ENCODE results near the gene OSTM1.

DNA sequence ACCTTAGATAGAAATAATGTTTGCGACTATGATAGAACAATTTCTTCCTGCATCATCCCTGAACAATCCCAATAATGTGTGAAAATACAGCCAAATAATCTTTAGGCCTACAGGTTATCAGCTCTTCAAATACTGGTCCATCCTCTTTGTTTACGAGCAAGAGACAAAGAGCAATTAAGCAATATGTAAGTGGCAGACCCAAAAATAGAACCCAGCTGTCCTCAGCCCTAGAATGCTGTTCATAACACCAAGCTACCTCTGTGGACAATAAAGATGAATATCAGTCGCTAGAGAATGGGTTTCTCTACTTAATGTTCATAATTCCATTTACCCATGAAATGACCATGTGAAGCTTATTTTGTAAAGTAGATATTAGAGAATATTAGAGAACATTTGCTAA lies 28.4 kb upstream of the OSTM1 start:
- TF ChIP-seq, protein P1, sequence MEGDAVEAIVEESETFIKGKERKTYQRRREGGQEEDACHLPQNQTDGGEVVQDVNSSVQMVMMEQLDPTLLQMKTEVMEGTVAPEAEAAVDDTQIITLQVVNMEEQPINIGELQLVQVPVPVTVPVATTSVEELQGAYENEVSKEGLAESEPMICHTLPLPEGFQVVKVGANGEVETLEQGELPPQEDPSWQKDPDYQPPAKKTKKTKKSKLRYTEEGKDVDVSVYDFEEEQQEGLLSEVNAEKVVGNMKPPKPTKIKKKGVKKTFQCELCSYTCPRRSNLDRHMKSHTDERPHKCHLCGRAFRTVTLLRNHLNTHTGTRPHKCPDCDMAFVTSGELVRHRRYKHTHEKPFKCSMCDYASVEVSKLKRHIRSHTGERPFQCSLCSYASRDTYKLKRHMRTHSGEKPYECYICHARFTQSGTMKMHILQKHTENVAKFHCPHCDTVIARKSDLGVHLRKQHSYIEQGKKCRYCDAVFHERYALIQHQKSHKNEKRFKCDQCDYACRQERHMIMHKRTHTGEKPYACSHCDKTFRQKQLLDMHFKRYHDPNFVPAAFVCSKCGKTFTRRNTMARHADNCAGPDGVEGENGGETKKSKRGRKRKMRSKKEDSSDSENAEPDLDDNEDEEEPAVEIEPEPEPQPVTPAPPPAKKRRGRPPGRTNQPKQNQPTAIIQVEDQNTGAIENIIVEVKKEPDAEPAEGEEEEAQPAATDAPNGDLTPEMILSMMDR (IDR thresholded peaks at IDR 0.05) = no peak
- TF ChIP-seq EZH2 (IDR thresholded peaks at IDR 0.05; ENCODE audit: borderline replicate concordance, insufficient read depth, low read depth, low read length, poor library complexity, severe bottlenecking) = no peak

Data from B cell (primary cell).